ENCODE measurements around the gene MICAL2. TPM values are rescaled to one million over a fixed set of nuclear protein-coding genes. Genes with fewer than 3 reads are reported as not detected.

MICAL2 gene
- total RNA-seq, 1 donor from 2014 or later, result 4.4 TPM

DNA sequence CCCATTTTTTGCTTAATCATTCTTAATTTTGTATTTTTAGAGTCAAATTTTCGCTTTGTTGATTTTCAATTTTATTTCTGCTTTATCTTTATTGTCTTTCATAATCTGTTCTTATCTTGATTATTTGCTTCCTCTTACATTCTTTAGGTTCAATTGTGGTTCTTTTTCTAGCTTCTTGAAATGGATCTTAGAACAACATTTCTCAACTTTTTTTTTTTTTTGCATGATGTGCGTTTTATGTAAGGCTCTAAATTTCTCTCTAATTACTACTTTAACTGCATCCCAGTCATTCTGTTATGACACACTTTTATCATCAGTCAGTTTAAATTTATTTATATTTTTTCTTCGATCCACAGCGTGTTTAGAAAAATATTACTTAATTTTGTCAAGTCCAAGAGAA is 201.7 kb downstream of the MICAL2 start:
- H3K4me1 Mint-ChIP-seq (ENCODE audit: low read depth, unreplicated experiment), result peaks cover 2% of the 10 kb centered on the region
- DNase-seq, result no peak
- H3K27me3 Mint-ChIP-seq (ENCODE audit: unreplicated experiment), result no peaks in the 10 kb centered on the region
- no peaks in the 10 kb centered on the region for H3K9me3 Mint-ChIP-seq (ENCODE audit: unreplicated experiment)
- H3K27ac Mint-ChIP-seq (ENCODE audit: unreplicated experiment), result no peak overlapping the region
- no peak overlapping the region for H3K4me3 Mint-ChIP-seq (ENCODE audit: unreplicated experiment)
- TF ChIP-seq CTCF (IDR thresholded peaks at IDR 0.05; ENCODE audit: partially characterized antibody, unreplicated experiment), result no peak
- H3K36me3 Mint-ChIP-seq (ENCODE audit: unreplicated experiment), result peaks cover 11% of the 10 kb centered on the region

Small RNAs within 50 kb of the gene (microRNA-seq; reads per million reads assigned to microRNA genes)
- not detected for gene MIR6124 (ENCODE audit: unreplicated experiment)

Other genes starting within 250 kb of the MICAL2 start
- gene DKK3, start 102.0 kb upstream of the MICAL2 start, total RNA-seq (ENCODE audit: unreplicated experiment), result 131 TPM

All from glutamatergic neuron (in vitro differentiated cells).